Measurements from ENCODE around the gene SPRED3.
A peak's percentile ranks its signal among the peaks of the same experiment; 100 is the strongest.
"Not testable (repeated sequence)": the region's sequence is repeated elsewhere in the genome, so short reads cannot be mapped to it uniquely, and the experiment has no call there.

Gene SPRED3

GRCh38 chr19:38391911-38392464 is 3.5 kb downstream of the SPRED3 start:
- no peak for DNase-seq (ENCODE audit: low read depth)

DNA sequence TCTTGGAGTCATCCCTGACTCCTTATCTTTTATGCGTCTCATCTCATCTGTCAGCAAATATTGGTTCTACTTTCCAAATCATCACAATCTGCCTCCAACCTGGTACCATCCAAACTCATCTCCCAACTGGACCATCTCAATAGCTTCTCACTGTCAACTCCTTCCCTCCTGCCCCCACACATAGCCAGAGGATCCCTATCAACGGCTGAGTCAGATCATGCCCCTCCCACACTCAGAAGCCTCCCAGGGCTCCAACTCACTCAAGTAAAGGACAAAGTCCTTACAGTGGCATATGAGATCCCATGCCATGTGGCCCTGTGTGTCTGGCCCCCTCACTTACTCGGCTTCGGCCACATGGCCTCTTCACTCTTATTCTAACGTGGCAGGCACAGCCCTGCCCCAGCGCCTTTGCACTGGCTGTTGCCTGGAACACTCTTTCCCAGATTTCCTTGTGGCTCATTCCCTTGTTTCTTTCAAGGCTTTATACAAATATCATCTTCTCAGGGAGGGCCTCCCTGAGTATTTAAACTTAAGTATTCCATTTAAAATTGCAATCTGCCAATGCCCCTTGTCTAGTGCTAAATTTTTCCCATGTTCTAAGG is 4.3 kb downstream of the SPRED3 start:
- no peak for DNase-seq (ENCODE audit: low read depth)

- DNase-seq (ENCODE audit: low read depth) = peak; percentile 68
Observed at GRCh38 chr19:38394488-38394887, 6.0 kb downstream of the SPRED3 start.

DNA sequence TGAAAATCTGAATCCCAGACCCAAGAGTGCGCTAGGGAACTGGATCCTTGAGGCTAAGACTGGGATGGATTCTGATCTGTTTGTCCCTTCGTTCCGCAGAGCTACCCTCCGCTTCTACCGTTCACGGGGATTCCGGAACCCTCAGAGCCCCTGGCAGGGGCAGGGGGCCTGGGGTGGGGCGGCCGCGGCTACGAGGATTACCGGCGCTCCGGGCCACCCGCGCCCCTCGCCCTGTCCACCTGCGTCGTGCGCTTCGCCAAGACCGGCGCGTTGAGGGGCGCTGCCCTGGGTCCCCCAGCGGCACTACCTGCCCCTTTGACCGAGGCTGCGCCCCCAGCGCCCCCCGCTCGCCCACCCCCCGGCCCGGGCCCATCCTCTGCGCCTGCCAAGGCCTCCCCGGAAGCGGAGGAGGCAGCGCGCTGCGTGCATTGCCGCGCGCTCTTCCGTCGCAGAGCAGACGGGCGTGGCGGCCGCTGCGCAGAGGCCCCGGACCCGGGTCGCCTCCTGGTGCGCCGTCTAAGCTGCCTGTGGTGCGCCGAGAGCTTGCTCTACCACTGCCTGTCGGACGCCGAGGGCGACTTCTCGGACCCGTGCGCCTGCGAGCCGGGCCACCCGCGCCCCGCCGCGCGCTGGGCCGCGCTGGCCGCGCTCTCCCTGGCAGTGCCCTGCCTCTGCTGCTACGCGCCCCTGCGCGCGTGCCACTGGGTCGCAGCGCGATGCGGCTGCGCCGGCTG is 7.1 kb downstream of the SPRED3 start:
- peak; percentile 38 for DNase-seq (ENCODE audit: low read depth)

- DNase-seq (ENCODE audit: low read depth) = no peak
Observed at GRCh38 chr19:38399081-38399480, 10.6 kb downstream of the SPRED3 start.

- no peak for DNase-seq (ENCODE audit: low read depth)
Observed at GRCh38 chr19:38399537-38399936, 11.0 kb downstream of the SPRED3 start.

GRCh38 chr19:38400361-38400760 is 11.9 kb downstream of the SPRED3 start:
- DNase-seq (ENCODE audit: low read depth) = no peak

GRCh38 chr19:38401148-38401547 is 12.7 kb downstream of the SPRED3 start:
- DNase-seq (ENCODE audit: low read depth) = no peak

DNA sequence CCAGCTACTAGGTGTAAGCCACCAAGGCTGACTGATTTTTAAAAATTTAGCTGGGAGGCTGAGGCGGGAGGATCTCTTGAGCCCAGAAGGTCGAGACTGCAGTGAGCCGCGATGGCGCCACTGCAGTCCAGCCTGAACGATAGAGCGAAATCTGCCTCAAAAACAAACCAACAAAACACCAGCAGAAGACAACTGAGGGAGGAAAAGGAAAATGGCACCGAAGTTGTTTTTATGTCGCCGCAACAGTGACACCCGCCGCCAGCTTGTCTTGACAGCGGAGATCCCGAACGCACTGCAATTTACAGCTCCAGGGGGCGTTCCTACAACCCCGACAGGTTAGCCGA is 14.1 kb downstream of the SPRED3 start:
- DNase-seq (ENCODE audit: low read depth) = no peak

DNA sequence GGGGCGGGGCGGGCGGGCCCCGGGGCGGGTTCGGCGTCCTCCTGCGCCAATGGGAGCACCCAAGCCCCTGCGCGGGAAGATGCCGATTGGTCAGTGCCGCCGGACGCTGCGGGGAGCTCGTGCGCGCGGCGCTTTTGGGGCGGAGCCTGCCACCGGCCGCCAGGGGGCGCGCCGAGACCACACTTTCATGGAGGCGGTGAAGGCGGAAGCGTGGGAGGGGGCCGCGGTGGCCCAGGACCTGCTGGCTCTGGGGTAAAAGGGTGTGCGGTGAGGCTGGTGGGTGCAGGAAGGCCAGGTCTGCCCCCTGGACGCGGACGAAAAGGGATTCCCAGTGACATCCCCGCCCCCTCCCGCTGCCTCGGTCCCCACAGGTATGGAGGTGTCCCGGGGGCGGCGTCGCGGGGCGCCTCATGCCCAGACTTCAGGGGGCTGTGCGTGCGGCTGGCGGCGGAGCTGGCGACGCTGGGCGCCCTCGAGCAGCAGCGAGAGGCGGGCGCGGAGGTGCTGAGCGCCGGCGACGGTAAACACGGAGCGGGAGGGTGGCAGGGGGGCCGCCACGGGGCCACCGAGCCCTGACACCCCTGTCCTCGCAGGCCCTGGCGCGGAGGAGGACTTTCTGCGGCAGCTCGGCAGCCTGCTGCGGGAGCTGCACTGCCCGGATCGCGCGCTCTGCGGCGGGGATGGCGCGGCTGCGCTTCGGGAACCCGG is 14.6 kb downstream of the SPRED3 start, which contains the start of gene FAM98C:
Gene FAM98C (plus strand): TSS at position 127 of the 708 bp plus-strand sequence. CDS start 61 bp downstream, at position 188.
- peak; percentile 98 for DNase-seq (ENCODE audit: low read depth)

DNA sequence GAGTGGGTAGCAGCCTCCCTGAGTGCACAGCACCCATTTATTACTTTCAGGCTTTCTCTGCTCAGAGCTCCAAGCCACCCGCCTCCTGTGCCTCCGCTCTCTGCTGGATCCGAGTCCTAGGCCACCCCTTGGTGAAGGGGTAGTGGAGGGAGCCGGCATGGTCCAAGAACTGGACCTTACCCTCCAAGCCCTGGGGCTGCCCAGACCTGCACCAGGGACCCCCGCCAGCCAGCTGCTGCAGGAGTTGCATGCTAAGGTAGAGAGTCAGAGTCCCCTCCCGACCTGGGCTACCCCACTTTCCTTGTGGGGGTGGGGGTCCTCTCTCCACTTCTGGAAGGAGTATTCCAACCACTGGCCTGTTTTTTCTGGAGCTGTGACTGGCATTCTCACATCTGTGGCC is 16.4 kb downstream of the SPRED3 start:
- no peak for DNase-seq (ENCODE audit: low read depth)

- no peak for DNase-seq (ENCODE audit: low read depth)
Observed at GRCh38 chr19:38405276-38405675, 16.8 kb downstream of the SPRED3 start.

- no peak for DNase-seq (ENCODE audit: low read depth)
Observed at GRCh38 chr19:38409631-38410133, 21.2 kb downstream of the SPRED3 start.

GRCh38 chr19:38410407-38410806 is 21.9 kb downstream of the SPRED3 start:
- DNase-seq (ENCODE audit: low read depth) = not testable (repeated sequence)

DNA sequence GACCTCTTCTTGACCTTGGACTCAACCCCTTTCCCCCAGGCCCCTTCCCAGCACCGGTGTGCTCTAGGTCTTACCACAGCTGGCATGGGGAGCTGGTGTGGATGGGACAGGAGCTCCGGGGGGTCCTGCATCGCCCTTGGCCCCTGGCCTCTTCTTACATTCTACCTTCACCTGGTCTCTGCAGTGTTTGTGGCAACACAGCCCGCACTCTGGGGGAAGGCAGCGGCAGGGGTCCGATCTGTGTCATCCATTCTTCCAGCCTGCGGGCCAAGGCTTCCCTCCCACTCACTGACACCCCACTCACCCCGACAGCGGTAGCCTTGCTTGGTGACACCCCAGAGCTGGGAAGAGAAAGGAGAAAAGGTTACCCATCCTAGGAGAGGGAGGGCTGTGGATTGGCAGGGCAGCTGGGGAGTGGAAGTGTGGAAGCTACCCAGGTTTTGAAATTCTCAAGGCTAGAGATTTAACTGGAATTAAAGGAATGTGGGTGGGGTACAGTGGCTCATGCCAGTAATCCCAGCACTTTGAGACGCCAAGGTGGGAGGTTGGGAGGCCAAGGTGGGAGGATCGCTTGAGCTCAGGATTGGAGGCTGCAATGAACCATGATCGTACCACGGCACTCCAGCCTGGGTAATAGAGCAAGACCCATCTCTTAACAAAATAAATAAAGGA is 22.7 kb downstream of the SPRED3 start:
- DNase-seq (ENCODE audit: low read depth) = no peak

GRCh38 chr19:38411898-38412297 is 23.4 kb downstream of the SPRED3 start:
- not testable (repeated sequence) for DNase-seq (ENCODE audit: low read depth)

- DNase-seq (ENCODE audit: low read depth) = no peak
Observed at GRCh38 chr19:38412491-38412890, 24.0 kb downstream of the SPRED3 start.

- no peak for DNase-seq (ENCODE audit: low read depth)
Observed at GRCh38 chr19:38412961-38413360, 24.5 kb downstream of the SPRED3 start.

DNA sequence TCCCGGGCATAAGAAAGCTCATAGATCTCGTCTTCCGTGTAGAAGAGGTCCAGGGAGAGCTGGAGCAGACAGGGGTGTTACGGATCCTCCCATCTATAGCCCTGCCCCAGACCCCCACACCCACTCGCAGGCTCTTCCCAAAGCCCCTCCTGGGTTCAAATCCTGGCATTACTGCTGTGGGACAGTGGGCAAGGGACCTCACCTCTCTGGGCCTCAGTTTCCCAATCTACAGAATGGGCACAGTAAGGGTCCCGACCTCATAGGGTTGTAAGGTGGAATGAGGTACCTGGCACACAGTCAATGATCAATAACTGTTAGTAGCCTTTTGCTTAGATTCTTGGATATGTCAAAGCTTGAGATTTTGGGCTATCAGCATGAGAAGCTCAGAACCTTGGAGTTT is 24.9 kb downstream of the SPRED3 start:
- no peak for DNase-seq (ENCODE audit: low read depth)

DNA sequence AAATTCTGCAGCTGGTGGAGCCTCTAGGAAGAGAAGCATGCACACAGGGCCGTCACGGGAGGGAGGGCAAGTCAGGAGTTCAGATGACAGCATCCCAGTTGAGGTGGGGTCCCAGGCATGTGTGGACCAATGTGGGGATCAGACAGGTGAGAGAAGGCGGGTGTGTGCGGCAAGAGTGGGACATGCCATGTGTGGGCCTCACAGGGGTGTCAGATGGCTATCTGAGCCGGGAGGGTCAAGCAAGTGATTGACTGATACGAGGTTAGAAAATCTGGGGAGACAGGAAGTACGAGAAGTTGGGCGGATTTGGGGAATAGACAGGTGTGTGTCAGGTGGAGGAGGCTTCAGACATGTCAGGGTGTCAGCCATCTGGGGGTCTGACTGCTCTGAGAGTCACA is 28.6 kb downstream of the SPRED3 start:
- no peak for DNase-seq (ENCODE audit: low read depth)

DNA sequence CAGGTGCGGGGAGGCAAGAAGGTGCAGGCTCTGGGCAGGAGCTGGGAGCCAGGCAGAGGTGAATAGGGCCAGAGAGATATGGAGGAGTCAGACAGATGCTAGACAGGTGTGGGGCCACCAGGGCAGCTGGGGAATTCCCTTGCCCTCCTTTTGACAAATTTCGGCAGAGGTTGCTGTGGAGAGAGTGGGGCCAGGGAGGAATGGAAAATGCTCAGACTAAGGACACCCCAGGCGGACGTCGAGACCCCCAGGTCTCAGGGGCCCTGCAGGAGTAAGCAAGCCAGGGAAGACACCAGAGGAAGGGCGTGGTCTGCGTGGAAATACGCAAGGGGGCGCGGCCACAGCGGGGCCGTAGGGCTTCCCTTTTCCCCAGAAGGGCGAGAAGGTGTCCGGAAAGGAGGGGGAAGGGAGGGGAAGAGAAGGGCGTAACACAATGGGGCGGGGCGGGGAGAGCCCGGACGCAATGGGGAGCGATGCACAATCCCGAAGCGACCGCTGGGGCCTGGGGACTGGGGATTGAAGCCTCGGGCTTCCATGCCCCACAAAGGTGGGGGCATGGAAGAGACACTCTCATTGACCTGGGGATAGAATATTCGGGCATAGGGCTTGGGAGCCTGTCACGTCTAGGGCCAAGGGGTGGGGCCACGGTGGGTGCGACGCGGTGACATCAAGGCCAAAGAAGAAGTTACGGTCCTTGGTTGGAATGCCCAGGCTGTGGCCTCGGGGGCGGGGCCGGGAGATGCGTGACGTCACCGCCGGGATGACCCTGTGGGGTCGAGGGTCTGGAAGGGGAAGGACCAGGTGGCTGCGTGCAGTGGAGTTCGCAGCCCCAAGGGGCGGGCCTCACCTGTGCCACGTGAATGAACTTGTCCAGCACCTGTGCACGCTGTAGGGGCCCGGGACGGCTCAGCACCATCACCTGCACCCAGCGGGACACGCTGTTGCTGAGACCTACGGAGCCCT is 29.3 kb downstream of the SPRED3 start:
- peak; percentile 62 for DNase-seq (ENCODE audit: low read depth)

Measured in activated T-cell treated with anti-CD3 and anti-CD28 coated beads for 24 hours (primary cell).